Osteocyte (in vitro differentiated cells): Measurements from ENCODE around the gene EGFL8. TPM values are rescaled to one million over a fixed set of nuclear protein-coding genes. Genes with fewer than 3 reads are reported as not detected.
"Not testable (repeated sequence)": the region's sequence is repeated elsewhere in the genome, so short reads cannot be mapped to it uniquely, and the experiment has no call there.

Experiments used
- DNase-seq: peaks from one replicate; pipeline ENCODE4 v3.0.0; 2021; ENCODE audit warnings: mixed read lengths; ENCODE audit not compliant: unreplicated experiment; ENCODE audit errors: extremely low spot score
- H3K27ac Mint-ChIP-seq: one replicate; pipeline ENCODE4 v1.8.0; 2021; ENCODE audit warnings: mild to moderate bottlenecking, mixed read lengths; ENCODE audit not compliant: unreplicated experiment
- H3K27me3 Mint-ChIP-seq: one replicate; pipeline ENCODE4 v1.8.0; 2021; ENCODE audit warnings: mixed read lengths; ENCODE audit not compliant: unreplicated experiment
- H3K36me3 Mint-ChIP-seq: one replicate; pipeline ENCODE4 v1.8.0; 2021; ENCODE audit warnings: mixed read lengths; ENCODE audit not compliant: unreplicated experiment
- H3K4me1 Mint-ChIP-seq: one replicate; pipeline ENCODE4 v1.8.0; 2021; ENCODE audit warnings: mixed read lengths; ENCODE audit not compliant: unreplicated experiment
- H3K4me3 Mint-ChIP-seq: one replicate; pipeline ENCODE4 v1.8.0; 2021; ENCODE audit warnings: mild to moderate bottlenecking, moderate library complexity, mixed read lengths; ENCODE audit not compliant: unreplicated experiment
- H3K9me3 Mint-ChIP-seq: one replicate; pipeline ENCODE4 v1.8.0; 2021; ENCODE audit warnings: mixed read lengths; ENCODE audit not compliant: unreplicated experiment
- total RNA-seq: library from RNA; stranded (reverse); gene quantifications from 2 replicates; pipeline ENCODE4 v1.2.1, GENCODE V29; 2021
- TF ChIP-seq, protein P1 (sequence below): fragments of 200-600 bp; sonication (generic); IDR thresholded peaks from 2 replicates; pipeline ENCODE4 v1.5.0; 2021; ENCODE audit warnings: antibody characterized with exemption, mild to moderate bottlenecking, moderate library complexity

Gene EGFL8
- total RNA-seq, 1 donor from 2014 or later: 22.8 TPM

DNA sequence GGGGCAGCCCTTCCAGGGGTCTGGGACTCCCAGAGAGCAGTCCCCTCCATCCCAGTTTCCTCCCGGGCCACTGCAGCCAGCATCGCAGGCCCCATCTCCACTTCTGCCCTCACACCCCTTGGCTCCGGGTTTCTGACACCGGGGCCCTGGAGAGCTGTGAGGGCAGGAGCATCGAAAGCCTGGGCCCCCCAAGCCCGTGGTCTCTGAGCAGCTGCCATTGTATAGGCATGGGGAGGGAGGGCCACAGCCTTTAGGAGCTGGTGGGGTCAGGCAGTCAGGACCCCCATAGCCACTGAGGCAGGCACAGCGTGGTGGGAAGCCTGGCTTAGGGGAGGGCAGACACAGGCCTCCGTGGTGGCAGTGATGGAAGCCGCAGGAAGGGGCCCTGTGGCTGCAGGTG, 37.8 kb downstream of the EGFL8 start:
- no peak for DNase-seq
- Mint-ChIP-seq H3K4me3 (no peak overlapping the region), H3K27me3 (peaks cover 10% of the 10 kb centered on the region), H3K27ac (no peak overlapping the region), H3K36me3 (no peaks in the 10 kb centered on the region), H3K4me1 (peaks cover 9% of the 10 kb centered on the region), H3K9me3 (peaks cover 6% of the 10 kb centered on the region)
- TF ChIP-seq, protein P1, sequence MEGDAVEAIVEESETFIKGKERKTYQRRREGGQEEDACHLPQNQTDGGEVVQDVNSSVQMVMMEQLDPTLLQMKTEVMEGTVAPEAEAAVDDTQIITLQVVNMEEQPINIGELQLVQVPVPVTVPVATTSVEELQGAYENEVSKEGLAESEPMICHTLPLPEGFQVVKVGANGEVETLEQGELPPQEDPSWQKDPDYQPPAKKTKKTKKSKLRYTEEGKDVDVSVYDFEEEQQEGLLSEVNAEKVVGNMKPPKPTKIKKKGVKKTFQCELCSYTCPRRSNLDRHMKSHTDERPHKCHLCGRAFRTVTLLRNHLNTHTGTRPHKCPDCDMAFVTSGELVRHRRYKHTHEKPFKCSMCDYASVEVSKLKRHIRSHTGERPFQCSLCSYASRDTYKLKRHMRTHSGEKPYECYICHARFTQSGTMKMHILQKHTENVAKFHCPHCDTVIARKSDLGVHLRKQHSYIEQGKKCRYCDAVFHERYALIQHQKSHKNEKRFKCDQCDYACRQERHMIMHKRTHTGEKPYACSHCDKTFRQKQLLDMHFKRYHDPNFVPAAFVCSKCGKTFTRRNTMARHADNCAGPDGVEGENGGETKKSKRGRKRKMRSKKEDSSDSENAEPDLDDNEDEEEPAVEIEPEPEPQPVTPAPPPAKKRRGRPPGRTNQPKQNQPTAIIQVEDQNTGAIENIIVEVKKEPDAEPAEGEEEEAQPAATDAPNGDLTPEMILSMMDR: no peak

GRCh38 chr6:32203426-32204267, 39.3 kb downstream of the EGFL8 start:
- Mint-ChIP-seq H3K27ac (peak overlapping the region; percentile 2), H3K4me1 (peaks cover 9% of the 10 kb centered on the region), H3K4me3 (no peak overlapping the region), H3K9me3 (peaks cover 6% of the 10 kb centered on the region), H3K27me3 (peaks cover 14% of the 10 kb centered on the region), H3K36me3 (no peaks in the 10 kb centered on the region)
- DNase-seq: no peak
- TF ChIP-seq, protein P1: no peak

DNA sequence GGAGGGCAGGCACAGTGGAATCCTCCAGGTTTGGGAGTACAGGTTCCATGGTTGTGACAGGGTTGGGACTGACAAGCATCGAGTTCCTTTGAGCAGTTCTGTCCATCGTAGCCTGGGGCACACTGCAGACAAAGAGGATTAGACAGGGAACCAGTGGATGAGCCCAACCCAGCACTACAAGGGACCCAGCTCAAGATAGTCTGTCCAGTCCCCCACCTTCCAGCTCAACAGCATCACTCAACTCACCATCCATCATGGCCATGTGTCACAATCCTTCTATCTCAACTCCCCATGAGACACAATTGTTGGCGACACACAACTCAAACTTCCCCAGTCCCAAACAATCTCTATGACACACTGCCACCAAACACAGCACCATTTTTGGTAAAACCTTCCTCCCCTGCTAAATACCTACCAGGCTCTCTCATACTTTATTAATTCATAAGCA, 39.9 kb downstream of the EGFL8 start:
- Mint-ChIP-seq H3K4me3 (no peak overlapping the region), H3K36me3 (no peaks in the 10 kb centered on the region), H3K27me3 (peaks cover 20% of the 10 kb centered on the region), H3K4me1 (peaks cover 9% of the 10 kb centered on the region), H3K9me3 (peaks cover 6% of the 10 kb centered on the region), H3K27ac (no peak overlapping the region)
- DNase-seq: no peak
- TF ChIP-seq, protein P1: no peak

DNA sequence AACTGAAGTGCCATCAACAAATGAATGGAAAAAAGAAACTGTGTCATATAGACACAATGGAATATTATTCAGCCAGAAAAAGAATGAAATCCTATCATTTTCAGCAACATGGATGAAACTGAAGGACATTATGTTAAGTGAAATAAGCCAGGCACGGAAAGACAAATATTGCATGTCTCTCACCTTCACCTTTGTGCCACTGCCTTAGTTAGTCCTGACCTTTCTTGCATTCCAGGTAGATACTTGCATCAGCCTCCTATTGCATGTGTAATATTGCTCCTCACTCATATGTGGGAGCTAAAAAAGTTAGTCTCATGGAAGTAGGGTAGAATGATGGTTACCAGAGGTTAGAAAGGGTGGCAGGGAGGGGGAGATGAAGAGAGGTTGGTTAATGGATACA, 44.6 kb downstream of the EGFL8 start:
- no peaks in the 10 kb centered on the region for H3K36me3 Mint-ChIP-seq
- H3K4me1 Mint-ChIP-seq: no peaks in the 10 kb centered on the region
- peaks cover 6% of the 10 kb centered on the region for H3K9me3 Mint-ChIP-seq
- no peak for DNase-seq
- H3K4me3 Mint-ChIP-seq: no peak overlapping the region
- TF ChIP-seq, protein P1: no peak
- no peak overlapping the region for H3K27ac Mint-ChIP-seq
- H3K27me3 Mint-ChIP-seq: peaks cover 20% of the 10 kb centered on the region

- H3K27ac Mint-ChIP-seq: no peak overlapping the region
- no peaks in the 10 kb centered on the region for H3K36me3 Mint-ChIP-seq
- peaks cover 6% of the 10 kb centered on the region for H3K9me3 Mint-ChIP-seq
- TF ChIP-seq, protein P1: no peak
- no peak overlapping the region for H3K4me3 Mint-ChIP-seq
- peaks cover 18% of the 10 kb centered on the region for H3K27me3 Mint-ChIP-seq
- H3K4me1 Mint-ChIP-seq: no peaks in the 10 kb centered on the region
- no peak for DNase-seq
These were observed 45.8 kb downstream of the EGFL8 start for GRCh38 chr6:32210191-32210601.

- H3K36me3 Mint-ChIP-seq, H3K9me3 Mint-ChIP-seq, H3K27ac Mint-ChIP-seq, DNase-seq, H3K4me1 Mint-ChIP-seq, H3K4me3 Mint-ChIP-seq: not testable (repeated sequence)
- H3K27me3 Mint-ChIP-seq: peaks cover 15% of the 10 kb centered on the region
These were observed 47.0 kb downstream of the EGFL8 start for GRCh38 chr6:32211432-32211831.
